ENCODE measurements around the gene CARNS1.
A peak's percentile ranks its signal among the peaks of the same experiment; 100 is the strongest.

Gene CARNS1

DNA sequence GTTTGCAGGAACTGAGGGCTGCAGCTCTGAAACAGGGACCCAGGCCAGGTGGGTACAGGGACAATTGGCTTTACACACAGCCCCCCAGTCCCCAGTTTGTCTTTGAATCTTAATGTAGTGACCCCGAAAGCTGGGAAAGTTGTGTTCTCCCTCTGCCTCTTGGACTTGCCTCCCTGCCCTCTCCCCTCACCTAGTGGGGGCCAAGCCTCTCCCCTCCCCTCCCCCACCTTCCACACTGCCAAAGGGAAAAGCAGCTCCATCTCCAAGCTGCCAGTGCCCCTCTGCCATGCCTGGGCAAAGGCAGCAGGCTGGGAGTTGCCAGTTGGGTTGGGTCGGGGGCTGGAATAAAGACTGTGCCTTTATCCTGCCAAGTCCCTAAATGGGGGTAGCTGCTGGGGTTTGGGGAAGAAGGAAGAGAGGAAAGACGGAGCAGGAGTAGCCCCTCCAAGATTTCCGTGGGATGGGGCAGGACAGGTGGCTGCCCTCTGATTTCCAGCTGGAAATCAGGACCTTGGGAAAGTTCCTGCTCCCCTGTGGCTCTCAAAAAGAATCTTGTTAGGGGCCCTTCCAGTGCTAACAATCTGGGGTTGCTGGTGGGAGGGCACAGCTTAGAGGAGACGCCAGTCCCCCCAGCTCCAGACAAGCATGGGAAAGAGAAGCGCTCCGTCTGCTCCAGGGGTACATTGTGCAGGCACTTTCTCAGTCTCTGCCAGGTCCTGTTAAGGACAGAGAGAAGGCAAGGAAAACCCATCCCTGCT, 39.2 kb upstream of the CARNS1 start:
- DNase-seq: no peak

DNA sequence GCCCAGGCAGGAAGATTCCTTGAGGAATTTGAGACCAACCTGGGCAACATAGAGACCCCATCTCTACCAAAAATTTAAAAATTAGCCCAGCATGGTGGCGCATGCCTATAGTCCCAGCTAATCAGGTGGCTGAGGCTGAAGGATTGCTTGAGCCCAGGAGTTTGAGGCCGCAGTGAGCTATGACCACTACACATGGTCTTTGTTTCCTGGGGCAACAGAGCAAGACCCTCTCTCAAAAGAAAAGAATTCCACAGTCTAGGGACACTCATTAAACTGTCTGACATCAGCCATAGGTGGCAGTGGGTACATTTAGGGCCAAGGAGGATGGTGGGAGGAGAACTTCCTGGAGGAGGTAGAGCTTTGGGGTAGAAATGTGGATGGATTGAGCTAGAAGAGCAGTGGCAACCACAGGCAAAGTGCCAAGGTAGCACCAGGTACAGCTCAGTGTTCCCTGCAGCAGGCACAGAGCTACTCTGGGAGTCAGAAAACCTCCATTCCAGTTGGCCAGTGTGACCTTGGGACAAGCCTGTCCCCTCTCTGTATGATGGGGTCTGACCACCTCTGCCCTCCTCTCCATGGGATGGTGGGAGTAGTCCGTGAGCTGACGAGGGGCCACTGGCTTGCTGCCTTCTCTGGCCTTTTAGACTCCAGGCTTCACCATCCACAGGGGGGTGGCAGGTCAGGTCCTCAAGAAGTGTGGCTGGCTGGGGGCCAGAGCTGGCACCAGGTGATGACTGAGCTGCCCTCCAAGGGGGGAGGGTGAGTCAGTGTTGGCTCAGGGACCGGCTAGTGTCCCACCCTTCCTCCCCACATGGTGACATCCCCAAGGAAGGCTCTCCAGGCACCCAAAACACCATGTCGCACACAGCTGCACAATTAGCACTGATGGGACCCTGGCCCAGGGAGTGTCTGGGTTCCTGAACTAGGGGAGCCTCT, 38.3 kb upstream of the CARNS1 start:
- DNase-seq: no peak

GRCh38 chr11:67378544-67378943, 36.9 kb upstream of the CARNS1 start:
- DNase-seq: no peak

DNA sequence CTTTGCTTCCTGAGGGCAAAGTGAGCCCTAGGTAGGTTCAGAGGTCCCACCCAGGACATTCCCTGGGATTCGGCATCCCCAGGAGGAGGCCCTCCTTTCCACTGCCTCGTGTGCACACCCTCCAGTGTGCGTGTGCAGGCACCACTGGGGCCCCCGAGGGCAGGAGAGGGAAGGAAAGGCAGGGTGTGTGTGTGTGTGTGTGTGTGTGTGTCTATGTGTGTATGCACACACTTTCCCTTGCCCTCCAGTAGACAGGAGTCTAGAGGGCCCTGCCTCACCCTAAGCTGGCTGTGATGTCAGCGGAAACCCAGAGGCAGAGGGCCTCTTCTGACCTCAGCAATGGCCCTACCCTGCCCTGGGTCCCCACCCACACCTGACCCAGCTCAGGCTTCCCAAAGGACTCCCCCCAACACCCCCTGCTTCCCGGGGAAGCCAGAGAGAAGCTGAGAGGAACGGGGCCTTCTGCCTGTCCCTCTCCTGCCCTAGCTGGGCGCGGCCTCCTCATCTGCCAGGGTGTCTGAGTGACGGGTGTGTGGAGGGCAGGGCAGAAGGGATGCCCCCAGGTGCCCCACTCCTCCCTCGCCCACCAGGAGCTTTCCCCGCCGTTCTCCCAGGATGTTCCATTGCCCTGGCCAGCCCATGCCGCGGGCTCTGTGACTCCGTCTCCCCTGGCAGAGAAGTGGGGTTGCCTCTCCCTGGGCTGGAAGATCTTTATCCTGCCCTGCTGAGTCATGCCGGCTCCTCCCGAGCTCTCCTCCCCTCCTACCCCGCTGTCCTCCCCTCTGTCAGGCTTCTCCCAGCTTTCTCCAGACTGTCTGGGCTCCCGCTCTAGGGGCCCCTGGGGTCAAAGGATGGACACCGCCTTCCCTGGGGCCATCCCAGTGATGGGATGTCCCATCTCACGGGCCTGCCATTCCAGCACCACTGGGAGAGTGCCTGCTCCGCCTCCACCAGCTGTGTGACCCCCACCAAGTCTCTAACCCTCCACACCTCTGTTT, 36.1 kb upstream of the CARNS1 start:
- no peak for DNase-seq

DNA sequence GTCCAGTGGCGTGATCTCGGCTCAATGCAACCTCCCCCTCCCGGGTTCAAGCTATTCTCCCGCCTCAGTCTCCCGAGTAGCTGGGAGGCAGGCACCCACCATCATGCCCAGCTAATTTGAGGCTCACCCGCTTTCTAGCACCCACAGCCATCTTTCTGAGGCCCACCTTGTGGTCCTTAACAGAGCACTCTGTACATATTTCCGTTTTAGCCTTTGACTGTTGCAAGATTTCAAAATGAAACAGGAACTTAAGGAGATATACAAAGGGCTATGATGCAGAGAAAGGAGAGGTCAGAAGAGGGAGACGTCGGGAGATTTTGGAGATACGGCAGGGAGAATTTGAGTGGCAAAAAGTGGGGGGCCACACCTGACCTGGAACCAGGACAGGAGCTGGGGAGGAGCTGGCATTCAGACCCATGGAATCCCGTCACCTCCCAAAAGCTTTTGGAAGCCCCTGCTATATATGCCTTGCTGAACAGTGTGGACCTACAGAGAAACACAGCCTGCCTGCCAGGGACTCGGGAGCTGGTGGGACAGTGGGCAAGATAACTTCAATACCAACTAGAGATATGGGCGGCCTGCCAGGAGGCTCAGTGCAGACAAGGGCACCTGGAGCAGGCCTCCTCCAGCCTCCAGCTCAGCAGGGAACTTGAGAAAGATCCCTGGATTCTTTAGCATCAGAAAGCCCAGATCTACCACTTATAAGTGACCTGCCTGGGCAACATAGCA, 34.1 kb upstream of the CARNS1 start:
- DNase-seq: peak; percentile 44

GRCh38 chr11:67382276-67383136, 33.0 kb upstream of the CARNS1 start:
- DNase-seq: peak; percentile 91

GRCh38 chr11:67384851-67385366, 30.6 kb upstream of the CARNS1 start:
- no peak for DNase-seq

DNA sequence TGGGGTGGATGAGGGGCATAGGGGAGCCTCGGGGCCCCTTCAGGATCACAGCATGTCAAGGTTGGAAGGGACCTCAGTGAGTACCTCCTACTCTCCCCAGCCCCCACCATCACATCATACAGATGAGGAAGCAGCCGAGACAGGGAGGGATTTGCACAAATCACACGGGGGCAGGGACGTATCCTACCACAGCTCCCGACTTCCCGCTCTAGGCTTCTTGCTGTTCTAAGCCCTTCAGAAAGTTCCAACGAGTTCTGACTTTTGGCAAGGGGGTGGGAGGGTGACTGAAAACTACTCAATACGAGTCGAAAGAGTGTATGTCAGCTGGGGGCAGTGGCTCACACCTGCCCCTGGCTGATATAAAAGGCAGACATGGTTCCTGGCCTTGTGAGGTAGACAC, 28.4 kb upstream of the CARNS1 start:
- peak; percentile 30 for DNase-seq

DNA sequence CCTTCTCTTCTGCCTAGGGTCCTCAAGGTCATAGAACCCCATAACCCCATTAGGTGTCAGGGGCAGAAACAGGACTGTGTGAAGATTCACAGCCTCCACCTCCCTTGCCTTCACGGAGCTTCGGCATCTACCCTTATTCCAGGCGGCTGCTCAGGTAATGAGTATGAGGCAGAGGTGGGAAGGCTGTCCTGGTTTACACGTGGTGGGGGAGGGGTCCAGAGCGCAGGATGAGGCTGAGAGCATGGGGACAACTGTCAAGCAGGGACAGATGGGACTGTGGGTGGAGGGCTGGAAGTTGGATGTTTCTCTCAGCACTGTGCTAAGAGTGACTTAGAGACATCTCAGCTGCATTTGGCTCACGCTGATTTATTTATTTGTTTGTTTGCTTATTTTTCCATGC, 28.0 kb upstream of the CARNS1 start:
- DNase-seq: no peak

DNA sequence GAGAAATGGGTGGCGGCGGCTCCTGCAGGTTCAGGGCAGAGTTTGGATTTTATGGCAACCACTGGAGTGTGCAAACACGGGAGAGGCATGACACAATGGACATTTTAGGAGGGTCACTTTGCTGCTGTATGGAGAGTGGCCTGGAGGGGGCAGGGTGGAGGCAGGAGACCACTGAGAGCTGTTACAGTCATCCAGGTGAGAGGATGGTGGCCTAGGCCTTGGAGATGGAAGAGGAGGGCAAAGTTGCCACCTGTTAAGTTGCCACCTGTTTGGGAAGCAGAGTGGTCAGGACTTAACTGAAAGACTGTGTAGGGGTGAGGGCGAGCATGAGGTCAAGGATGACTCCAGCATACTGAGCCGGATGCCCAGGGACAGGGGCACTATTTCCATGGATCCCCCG, 26.0 kb upstream of the CARNS1 start:
- DNase-seq: peak; percentile 62

DNA sequence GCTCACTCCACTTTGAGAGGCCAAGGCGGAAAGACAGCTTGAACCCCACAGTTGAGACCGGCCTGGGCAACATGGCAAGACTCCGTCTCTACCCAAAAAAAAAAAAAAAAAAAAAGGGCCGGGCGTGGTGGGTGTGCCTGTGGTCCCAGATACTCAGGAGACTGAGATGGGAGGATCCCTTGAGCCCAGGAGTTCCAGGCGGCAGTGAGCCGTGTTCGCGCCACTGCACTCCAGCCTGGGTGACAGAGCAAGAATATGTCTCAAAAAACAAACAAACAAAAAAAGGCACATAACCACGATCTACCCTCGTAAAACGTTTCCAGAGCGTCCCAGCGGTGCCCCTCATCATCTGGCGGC, 24.6 kb upstream of the CARNS1 start:
- DNase-seq: no peak

DNA sequence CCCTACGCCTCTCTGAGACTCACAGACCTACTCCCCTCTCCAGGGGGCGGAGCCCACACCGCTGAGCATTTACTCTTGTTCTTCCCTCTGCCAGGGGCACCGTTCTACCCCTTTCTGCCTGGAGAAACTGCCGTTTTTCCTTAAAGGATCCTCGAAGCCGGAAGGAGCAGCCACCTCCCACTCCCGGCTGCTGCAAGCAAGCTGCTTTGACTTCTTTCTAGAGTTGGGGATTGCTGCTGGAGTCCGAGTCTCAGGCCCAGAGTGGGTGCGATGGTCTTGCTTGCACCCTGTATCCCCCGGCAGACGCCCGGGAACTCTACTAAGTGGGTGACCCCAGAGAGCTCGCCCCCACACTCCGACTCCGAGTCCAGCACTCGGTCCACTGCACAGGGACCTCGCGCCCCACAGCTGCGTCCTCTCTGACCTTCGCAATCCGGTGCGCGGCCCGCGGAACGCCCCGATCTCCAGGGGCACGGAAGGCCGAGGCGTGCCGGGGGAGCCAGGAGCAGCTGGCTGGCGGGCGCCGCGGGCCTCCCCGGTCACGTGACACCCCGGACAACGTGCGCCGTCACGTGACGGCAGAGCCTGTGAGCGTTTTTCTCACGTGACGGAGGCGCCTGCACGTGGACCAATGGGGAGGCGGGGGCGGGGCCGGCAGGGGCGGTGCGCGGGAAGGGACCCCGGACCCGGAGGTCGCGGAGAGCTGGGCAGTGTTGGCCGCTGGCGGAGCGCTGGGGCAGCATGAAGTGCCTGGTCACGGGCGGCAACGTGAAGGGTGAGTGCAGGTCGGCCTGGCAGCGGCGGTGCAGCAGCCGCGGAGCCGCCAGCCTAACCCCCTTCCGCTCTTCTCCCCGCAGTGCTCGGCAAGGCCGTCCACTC, 23.9 kb upstream of the CARNS1 start, which contains the start of gene RAD9A:
TSS of gene RAD9A (plus strand) at position 683 of the 879 bp plus-strand sequence. CDS start at position 742, 59 bp downstream.
- DNase-seq: peak; percentile 96

DNA sequence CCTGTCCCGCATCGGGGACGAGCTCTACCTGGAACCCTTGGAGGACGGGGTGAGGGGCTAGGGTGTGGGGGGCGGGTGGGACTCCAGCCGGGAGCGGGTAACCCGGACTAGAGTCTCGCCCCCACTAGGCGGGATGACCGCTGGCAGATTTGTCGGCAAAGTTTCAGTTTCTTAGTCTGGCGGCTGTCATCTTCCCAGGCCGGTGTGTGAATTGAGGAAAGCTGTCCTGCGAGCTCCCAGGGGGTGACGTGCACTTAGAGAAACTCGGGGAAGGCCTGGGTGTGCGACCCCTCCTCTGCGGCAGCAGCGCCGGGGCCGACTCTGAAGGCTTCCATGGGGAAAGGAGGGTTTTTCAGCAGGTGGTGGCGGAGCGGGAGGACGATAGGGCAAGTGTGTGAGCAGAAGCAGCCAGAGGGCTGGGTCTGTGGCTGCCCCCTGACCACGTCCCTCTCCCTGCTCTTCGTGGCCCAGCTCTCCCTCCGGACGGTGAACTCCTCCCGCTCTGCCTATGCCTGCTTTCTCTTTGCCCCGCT, 23.2 kb upstream of the CARNS1 start:
- DNase-seq: peak; percentile 59

DNA sequence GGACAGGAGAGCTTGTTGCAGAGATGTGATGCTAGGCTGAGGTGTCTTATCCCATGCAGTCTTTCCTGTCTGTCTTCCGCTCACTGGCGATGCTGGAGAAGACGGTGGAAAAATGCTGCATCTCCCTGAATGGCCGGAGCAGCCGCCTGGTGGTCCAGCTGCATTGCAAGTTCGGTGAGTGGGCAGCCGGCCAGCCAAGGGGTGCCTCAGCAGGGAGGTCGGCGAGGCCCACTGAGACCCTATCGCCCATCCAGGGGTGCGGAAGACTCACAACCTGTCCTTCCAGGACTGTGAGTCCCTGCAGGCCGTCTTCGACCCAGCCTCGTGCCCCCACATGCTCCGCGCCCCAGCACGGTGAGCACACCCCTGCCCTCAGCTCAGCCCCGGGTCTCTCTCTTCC, 22.0 kb upstream of the CARNS1 start:
- no peak for DNase-seq

DNA sequence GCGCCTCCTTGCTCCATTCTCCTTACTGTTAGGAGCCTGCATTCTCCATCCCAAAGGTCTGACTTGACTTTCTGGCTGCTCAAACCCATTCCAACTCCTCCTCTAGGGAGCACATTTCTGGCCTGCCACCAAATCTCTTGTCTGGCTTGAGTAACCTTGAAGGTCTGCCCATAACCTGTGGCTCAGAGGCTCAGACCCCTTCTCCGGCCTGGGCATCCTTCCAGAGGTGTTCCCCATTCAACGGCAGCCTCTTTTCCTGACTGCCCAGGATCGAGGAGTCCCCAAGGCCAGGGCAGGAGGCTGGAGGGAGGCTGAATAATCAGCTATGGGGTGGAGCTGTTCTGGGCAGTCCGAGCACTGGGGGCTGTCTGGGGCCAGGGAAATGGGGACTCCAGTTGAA, 21.5 kb upstream of the CARNS1 start:
- DNase-seq: no peak

- DNase-seq: no peak
These were observed 19.8 kb upstream of the CARNS1 start for GRCh38 chr11:67395555-67396258.

DNA sequence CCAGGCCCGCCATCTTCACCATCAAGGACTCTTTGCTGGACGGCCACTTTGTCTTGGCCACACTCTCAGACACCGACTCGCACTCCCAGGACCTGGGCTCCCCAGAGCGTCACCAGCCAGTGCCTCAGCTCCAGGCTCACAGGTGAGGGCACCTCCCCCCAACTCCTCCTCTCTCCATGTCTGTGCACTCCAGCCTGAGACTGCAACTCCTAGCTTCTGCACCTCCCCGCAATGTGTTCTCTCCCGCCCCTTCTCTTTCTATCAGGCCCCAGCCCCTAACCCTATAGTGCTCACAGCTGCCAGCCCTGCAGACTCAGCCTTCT, 19.3 kb upstream of the CARNS1 start:
- DNase-seq: no peak

GRCh38 chr11:67396587-67397389, 18.7 kb upstream of the CARNS1 start:
- no peak for DNase-seq
